Measurements from ENCODE around the gene RFT1.

Gene RFT1

DNA sequence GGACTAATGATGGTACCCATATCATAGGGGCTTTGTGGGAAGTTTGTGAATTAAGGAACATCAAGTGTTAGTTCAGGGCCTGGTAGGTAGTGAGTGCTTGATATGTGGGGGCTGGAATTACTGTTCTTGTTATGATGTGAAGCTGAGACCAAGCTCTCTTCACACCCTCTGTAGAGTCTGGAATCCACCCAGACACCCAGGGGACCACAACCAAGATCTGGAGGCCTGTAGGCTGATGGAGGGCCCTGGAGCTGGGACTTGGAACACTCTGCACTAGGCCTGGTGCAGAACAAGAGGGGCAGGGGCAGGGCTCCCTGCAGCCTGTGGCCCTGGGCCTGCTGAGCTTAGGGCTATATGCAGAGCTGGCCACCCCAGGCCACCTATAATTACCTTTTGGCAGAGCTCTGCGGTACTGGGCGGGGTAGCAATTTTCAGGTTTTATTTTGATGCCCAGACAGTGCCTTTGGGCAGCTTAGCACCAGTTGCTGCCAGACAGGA, 17.7 kb upstream of the RFT1 start:
- DNase-seq: no peak

DNA sequence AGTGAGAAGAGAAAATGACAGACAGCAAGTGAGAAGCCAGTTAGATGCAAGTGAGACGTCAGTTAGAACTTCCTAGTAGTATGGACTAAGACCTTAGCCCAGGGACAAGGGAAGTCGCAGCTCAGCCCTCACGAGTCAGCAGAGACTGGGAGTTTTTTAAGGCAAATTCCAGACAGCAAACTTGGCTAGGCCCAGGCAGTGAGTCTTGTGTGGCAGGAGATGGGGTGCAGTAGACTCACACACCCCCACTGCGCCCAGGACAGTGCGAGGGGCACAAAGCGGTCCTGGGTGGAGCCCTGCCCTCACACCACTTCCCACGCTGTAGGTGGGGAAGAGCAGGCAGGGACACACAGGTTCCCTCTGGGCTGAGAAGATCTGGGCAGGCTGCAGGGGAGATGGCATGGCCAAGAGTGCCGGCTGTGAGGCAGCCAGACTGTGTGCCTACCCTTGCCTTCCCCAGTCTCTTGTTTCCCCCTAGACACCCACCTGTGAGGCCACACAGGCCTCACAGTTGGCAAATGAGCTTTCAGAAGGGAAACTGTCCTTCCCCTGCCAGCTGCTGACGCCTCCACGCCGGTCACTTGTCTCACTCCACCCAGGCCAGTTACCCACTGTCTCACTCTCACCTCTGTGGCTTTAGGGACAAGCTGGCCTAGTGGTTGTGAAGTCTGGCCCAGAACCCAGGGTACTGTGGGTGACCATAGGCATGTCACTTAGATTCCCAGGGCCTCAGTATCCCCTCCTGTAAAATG, 17.1 kb upstream of the RFT1 start:
- DNase-seq: no peak

DNA sequence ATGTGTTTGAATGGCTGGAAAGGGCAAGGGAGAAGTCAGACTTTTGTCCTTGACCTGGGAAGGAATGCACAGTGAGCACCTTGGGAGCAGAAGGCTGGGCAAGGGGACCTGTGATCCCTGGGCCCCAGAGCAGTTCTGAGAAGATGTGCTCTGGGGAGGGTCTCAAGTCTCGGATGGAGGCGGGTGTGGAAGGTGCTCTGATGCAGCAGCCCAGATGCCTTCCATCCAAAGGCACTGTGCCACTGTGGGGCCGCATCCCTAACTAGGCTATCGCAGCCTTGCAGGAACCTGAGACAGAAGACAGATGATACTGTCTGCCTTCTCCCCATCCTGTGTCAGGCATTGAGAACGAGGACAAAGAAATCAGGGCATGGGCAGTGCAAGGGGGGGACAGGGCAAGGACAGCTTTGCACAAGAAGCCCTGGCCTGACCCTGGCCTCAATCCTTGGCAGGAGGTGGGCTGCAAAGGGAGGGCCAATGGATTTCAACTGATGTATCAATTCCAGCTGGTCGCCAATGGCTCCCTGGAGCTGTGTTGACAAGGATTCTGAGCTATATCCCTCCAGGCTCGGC, 16.2 kb upstream of the RFT1 start:
- no peak for DNase-seq

GRCh38 chr3:53145713-53146080, 15.5 kb upstream of the RFT1 start:
- DNase-seq: no peak

GRCh38 chr3:53144862-53145712, 14.9 kb upstream of the RFT1 start:
- no peak for DNase-seq

DNA sequence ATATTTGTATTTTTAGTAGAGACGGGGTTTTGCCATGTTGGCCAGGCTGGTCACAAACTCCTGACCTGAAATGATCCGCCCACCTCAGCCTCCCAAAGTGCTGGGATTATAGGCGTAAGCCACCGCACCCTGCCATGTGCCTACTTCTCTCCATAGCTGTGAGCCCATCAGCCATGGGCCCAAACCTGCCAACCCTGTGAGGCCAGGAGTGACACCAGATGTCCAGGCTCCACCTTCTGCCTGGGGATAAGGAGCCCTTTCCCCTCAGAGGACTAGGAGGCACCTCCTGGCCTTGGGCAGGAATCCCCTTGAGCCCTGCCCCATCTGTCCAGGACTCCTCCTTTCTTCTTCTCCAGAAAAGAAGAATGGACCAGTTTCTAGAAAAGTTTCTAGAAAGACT, 14.2 kb upstream of the RFT1 start:
- DNase-seq: no peak

GRCh38 chr3:53142986-53143385, 12.8 kb upstream of the RFT1 start:
- DNase-seq: no peak

DNA sequence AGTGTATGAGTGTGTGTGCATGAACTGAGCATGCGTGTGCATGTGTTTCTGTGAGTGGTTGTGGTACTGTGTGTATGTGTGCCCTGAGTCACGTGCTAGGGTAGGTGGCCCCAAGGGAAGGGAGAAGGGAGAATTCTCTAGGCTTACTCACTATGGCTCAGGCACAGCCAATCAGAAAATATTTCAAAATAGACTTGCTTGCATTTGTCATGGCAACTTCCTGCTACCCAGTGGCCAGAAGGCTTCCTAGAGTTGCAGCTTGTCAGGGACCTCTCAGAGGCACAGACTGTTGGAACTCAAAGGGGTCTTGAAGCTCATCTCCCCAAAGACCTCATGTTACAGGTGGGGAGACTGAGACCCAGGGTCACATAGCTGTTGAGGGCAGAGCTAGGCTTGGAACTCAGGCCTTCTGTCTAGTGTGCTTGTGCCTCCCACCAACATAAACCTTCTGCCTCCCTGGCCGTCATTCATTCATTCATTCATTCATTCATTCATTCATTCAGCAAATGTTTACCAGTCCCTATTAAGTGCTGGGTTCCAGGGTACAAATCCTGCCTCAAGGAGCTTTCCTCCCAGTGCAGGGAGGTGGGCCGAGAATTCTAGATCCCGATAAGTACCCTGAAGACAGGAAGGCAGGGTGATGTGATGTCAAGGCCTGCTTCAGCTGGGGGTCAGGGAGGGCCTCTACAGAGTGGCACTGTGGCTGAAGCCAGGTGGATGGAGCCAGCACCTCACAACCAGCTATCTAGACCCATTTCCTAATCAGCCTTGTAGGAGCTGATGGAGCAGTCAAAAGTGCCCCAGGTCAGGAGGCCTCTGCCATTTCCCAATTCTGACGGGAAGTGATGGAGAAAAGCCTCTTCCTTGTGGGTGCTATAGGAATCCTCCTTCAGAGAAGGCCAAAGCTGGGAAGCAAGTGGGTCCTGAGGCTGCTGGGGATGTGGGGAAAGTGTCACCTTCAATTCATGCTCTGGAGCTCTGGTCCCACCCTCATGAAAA, 10.9 kb upstream of the RFT1 start:
- no peak for DNase-seq

- DNase-seq: no peak
Measured at GRCh38 chr3:53139906-53140846, 9.9 kb upstream of the RFT1 start.

- no peak for DNase-seq
Measured at GRCh38 chr3:53137835-53138446, 7.7 kb upstream of the RFT1 start.

- no peak for DNase-seq
Measured at GRCh38 chr3:53137221-53137620, 7.0 kb upstream of the RFT1 start.

GRCh38 chr3:53134631-53135232, 4.5 kb upstream of the RFT1 start:
- DNase-seq: peak in 3 of 4 experiments; percentile 6 to 46 (median 12)

GRCh38 chr3:53132347-53132746, 2.1 kb upstream of the RFT1 start:
- no peak for DNase-seq

DNA sequence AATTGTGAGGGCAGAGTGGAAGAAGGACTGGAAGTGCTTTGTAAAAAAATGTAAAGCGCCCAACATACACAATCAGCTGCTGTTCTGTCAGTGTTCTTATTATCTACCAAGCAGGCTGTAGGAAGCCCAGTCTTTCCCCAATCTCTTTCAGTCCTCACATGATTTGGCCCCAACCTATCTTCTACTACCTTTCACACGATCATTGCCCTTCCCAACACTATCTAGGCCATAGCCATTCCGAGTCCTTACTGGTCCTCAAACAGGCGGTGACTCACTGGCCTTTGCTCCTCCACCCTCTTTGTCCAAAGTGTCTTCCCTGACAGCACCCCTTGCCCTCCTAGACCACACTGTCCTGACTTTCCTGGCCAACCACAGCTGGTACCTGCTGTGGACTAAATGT, 861 bp upstream of the RFT1 start:
- DNase-seq: no peak

- DNase-seq: no peak
Measured at GRCh38 chr3:53129344-53129743, 891 bp downstream of the RFT1 start.

GRCh38 chr3:53126601-53127000, 3.6 kb downstream of the RFT1 start:
- no peak for DNase-seq

- no peak for DNase-seq
Measured at GRCh38 chr3:53123953-53124352, 6.3 kb downstream of the RFT1 start.

- DNase-seq: no peak
Measured at GRCh38 chr3:53123510-53123909, 6.7 kb downstream of the RFT1 start.

DNA sequence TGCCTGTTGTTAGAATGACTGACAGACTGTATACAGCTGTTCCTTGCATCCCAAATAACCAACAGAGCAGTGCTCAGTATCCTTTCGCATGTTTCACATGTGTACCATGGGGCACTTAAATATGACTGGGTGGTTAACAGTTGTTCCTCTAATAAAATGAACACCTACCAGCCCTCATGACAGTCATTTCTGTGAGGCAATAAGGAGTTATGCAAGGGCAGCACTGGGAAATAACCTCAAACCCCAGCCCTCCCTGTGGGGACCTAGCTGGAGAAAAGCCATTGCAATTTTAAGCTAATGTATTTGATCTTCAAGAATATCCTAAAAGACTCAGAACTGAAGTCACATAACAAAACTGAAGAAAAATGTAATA, 7.3 kb downstream of the RFT1 start:
- no peak for DNase-seq

DNA sequence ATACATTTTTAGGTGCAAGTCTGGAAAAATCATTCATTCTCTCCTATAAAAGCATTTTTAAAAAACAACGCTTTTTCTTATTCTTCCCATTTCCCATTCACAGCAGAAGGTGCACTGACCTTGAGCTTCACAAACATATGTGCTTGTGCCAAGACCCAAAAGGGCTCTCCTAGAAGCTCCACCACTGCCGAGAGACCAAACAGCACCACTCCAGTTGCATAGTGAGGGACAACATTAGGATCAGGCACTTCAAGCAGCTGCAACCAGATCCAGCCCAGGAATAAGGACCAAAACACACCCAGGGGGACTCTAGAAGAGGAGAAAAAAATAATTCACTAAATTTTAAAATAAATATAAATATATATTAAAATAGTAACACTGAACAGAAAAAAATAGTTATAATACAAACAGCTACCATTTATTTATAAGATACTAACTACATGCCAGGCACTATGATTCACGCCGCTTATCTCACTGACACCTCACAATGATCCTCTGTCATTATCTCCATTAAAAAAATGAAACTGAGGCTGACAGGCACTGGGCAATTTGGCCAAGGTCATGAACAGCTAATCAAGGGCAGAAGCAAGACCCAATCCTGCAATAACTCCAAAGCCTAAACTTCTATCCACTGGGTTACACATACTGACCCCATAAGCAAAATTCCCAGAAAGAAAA, 7.8 kb downstream of the RFT1 start:
- DNase-seq: no peak

Data from activated naive CD4-positive, alpha-beta T cell (primary cell).